HG02763 (cell line): ENCODE results near the gene RAB19.

Experiments
- ATAC-seq: cut with Tn5 transposase; IDR thresholded peaks from one replicate; pipeline ENCODE4 v1.9.1; 2021; ENCODE audit warnings: mild to moderate bottlenecking, moderate library complexity; ENCODE audit not compliant: unreplicated experiment

RAB19 gene, protein sequence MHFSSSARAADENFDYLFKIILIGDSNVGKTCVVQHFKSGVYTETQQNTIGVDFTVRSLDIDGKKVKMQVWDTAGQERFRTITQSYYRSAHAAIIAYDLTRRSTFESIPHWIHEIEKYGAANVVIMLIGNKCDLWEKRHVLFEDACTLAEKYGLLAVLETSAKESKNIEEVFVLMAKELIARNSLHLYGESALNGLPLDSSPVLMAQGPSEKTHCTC

GRCh38 chr7:140403878-140404564, at the start of gene RAB19:
Gene RAB19 (plus strand): TSS chr7:140404058. CDS start chr7:140407647, 3,589 bp downstream.
- ATAC-seq: no peak

- no peak for ATAC-seq
These were observed 45.8 kb upstream of the RAB19 start for GRCh38 chr7:140358024-140358411.

- ATAC-seq: no peak
These were observed 45.3 kb upstream of the RAB19 start for GRCh38 chr7:140358412-140359051.

DNA sequence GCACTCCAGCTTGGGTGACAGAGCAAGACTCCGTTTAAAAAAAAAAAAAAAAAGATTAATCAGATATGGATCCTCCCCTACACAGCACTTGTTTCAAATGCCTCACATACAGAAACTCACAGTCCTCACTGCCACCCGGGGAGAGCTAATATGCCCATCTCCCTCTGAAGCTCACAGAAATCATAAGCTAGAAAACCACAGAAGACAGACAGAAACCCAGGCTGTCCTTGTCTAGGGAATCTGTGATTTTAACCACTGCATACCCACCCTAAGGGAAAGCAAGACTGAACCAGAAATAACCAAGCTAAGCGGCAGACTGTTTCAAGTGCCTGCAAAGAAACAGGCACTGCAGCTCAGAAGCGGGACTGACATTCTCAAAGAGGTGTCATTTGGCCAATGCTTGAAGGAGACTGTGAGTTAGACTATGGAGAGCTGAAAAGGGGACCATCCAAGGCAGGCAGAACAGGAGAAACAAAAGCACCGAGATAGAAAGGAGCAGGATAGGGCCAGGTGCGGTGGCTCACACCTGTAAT, 43.1 kb upstream of the RAB19 start:
- ATAC-seq: no peak

- no peak for ATAC-seq
These were observed 39.0 kb upstream of the RAB19 start for GRCh38 chr7:140364819-140365218.

- ATAC-seq: no peak
These were observed 36.3 kb upstream of the RAB19 start for GRCh38 chr7:140367528-140367927.

DNA sequence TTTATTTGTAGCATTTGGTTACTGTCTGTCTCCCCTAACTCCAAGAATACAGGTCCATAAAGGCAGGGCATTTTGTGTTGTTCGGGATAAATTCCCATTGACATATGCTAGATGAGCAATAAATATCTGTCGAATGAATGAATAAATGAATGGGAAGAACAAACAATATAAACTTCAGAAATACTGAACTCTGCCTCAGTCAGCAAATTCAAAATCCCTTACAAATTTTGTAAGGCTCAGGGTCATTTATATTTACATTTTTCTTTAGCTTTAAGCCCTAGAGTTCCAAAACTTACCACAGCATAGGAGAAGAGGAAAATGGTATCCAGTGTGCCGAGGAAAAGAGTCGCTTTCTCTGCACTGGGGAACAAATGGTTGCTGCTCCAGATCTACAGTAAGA, 34.6 kb upstream of the RAB19 start:
- no peak for ATAC-seq

- ATAC-seq: no peak
These were observed 28.5 kb upstream of the RAB19 start for GRCh38 chr7:140375323-140375722.

GRCh38 chr7:140375892-140376730, 27.7 kb upstream of the RAB19 start:
- ATAC-seq: no peak

GRCh38 chr7:140383954-140384713, 19.7 kb upstream of the RAB19 start:
- ATAC-seq: no peak

DNA sequence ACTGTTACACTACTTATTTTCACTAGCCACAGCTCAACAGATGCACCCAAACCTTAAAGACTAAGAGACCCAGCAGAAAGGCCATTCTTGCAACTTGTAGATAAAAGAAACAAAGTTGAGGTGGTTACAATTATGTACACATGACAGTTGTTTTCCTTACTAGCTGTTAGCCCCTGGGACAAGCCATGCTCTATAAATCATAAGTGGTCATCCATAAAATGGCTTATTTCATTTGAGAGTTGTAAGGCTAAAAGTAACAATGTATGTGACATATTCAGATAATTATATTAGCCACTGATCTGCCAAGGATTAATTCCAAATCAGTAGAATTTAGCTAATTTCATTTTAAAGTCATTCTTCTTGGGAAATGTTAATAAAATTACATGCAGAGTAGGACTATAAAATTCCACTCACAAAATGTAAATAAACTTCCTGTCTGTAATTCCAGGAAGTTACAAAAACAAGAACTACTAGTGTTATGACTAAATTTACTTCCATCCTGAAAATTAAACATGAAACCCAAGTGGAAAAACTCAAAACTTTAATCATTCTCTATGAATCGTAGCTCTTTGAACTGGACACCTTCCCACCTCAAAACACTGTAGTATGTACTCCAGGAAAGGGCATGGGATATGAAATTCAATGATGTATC, 18.8 kb upstream of the RAB19 start:
- no peak for ATAC-seq

DNA sequence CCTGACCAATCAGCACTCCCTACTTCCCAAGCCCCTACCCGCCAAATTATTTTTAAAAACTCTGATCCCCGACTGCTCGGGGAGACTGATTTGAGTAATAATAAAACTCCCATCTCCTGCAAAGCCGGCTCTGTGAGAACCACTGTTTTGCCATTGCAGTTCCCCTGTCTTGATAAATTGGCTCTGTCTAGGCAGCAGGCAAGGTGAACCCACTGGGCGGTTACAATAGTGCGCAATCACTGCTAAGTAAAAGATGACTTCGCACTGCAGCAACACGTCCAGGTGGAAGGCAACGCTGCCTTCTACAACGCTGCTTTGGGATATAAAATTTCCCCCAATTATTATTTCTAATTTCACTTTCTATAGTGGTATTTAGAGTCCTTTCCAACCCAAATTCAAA, 14.4 kb upstream of the RAB19 start:
- no peak for ATAC-seq

GRCh38 chr7:140390034-140390433, 13.8 kb upstream of the RAB19 start:
- peak; percentile 7 for ATAC-seq

DNA sequence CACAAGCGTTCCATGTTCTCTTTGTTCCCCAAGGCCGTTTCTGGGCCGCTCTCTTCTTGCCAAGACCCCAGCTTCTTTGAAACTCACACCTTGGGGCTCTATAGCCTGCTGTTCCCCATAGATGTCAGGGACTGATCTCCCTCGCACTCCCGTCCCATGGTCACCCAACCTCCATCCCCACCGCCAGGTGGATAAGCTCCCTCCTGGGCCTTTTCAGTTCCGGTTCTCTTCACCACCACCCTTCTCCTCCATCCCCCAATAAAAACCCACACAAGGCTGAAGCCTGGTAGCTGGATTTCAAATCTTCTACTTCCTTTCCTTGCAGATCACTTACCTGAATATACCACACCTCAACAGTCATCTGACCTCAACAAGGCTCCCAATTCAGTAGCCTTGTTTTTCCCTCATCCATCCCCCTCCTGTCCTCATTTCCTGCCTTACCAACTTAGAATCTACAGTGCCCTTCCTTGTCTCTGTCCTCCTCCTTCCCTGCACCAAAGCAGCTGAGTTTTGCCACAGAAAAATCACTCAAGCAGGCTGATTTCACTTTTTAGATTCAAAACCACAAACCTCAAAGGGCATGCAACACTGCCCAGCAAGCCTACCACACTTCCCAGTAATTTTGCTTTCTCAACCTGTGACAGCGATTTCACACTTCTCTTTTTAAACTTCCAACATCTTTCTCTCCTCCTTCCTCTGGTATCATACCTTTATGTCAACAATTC, 13.2 kb upstream of the RAB19 start:
- peak; percentile 60 for ATAC-seq

DNA sequence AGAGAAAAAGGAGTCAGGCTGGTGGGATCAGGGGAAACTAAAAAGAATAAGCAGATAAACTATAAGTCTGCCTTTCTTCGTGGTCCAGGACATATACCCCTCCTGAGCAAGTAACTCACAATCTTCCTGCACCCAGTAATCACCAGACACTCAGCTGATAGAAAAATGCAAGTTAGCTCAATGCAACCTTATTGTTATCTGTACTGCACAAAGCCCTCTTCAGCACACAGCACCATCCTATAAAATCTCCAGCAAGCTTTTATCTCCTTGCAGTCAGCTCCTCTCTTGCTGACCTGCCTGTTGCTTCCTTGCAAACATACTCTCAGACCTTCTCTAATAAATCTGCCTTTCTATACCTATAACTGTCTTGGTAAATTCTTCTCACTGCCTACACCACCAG, 12.2 kb upstream of the RAB19 start:
- ATAC-seq: no peak

GRCh38 chr7:140393756-140394306, 10.0 kb upstream of the RAB19 start:
- ATAC-seq: no peak

GRCh38 chr7:140397784-140398750, 5.8 kb upstream of the RAB19 start, which contains the start of gene SLC37A3:
Gene SLC37A3 (minus strand): TSS chr7:140398530. CDS start chr7:140382526, 16,004 bp downstream.
- ATAC-seq: peak; percentile 99

DNA sequence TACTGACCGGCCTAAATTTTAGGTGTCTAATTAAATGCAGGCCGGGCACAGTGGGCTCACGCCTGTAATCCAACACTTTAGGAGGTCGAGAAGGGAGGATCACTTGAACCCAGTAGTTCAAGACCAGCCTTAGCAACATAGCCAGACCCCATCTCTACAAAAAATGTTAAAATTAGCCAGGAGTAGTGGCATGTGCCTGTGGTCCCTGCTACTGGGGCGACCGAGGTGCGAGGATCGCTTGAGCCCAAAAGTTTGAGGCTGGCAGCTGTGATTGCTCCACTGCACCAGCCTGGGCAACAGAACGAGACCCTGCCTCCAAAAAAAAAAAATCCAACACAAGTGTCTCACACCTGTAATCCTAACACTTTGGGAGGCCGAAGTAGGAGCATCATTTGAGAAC, 5.0 kb upstream of the RAB19 start:
- ATAC-seq: no peak
